H1 (cell line): ENCODE measurements around the gene PRKAR2A. TPM values are rescaled to one million over a fixed set of nuclear protein-coding genes. Genes with fewer than 3 reads are reported as not detected.
A peak's percentile ranks its signal among the peaks of the same experiment; 100 is the strongest.

Experiments used
- CTCF ChIA-PET: fragments of 300-600 bp; sonication (Branson Sonifier 250); formaldehyde crosslinking; loops from one replicate; lab custom pipeline; 2021; ENCODE audit not compliant: partially characterized antibody; lab: Charles Lee
- POLR2A ChIA-PET: fragments of 300-600 bp; sonication (Branson Sonifier 250); formaldehyde crosslinking; loops from one replicate; lab custom pipeline; 2021; ENCODE audit warnings: inconsistent platforms; ENCODE audit not compliant: partially characterized antibody; lab: Charles Lee
- DNase-seq, 2 experiments: peaks; one replicate each; pipeline versions ENCODE4 v3.0.0 to v3.0.0-alpha.2; 2010 to 2022; ENCODE audit warnings: low spot score in 2 of 2, low read depth in 1 of 2, mixed read lengths in 1 of 2
- FAIRE-seq: peaks from 2 replicates; lab custom pipeline; 2011; peaks lifted over from hg19 to GRCh38; lab: Jason Lieb, UNC
- H2AFZ ChIP-seq: 2 replicates; pipeline ENCODE4 v1.8.1; 2012; ENCODE audit warnings: low read length, inconsistent platforms
- H2AK5ac ChIP-seq: 2 replicates; pipeline ENCODE4 v1.6.1; 2013; ENCODE audit warnings: low read depth, low read length
- H2BK120ac ChIP-seq: replicated peaks from 2 replicates; pipeline ENCODE3; 2013; ENCODE audit warnings: low read depth, low read length, inconsistent platforms
- H2BK12ac ChIP-seq: 2 replicates; pipeline ENCODE4 v1.6.1; 2013; ENCODE audit warnings: low read depth, low read length
- H2BK15ac ChIP-seq: 2 replicates; pipeline ENCODE4 v1.6.1; 2013; ENCODE audit warnings: low read length
- H2BK20ac ChIP-seq: 2 replicates; pipeline ENCODE4 v1.6.1; 2013; ENCODE audit warnings: low read length
- H2BK5ac ChIP-seq: 2 replicates; pipeline ENCODE4 v1.6.1; 2013; ENCODE audit warnings: low read depth, low read length
- H3K14ac ChIP-seq: 2 replicates; pipeline ENCODE4 v1.6.1; 2013; ENCODE audit warnings: inconsistent platforms; ENCODE audit not compliant: insufficient read length
- H3K18ac ChIP-seq: 2 replicates; pipeline ENCODE4 v1.6.1; 2013; ENCODE audit warnings: low read length; ENCODE audit errors: extremely low read depth
- H3K23ac ChIP-seq: 2 replicates; pipeline ENCODE4 v1.6.1; 2013; ENCODE audit warnings: inconsistent platforms; ENCODE audit not compliant: insufficient read length
- H3K23me2 ChIP-seq: 2 replicates; pipeline ENCODE4 v1.6.1; 2013; ENCODE audit warnings: low read depth, low read length
- H3K27ac ChIP-seq: 2 replicates; pipeline ENCODE4 v1.6.1; 2011; ENCODE audit warnings: low read depth, low read length, inconsistent platforms
- H3K27me3 ChIP-seq, 4 experiments: replicated peaks in 1 of 4; 1 replicate in 1 of 4; 2 replicates in 3 of 4; pipeline versions ENCODE4 v1.6.1 to v1.8.1; 2011 to 2013; ENCODE audit warnings: low read length in 3 of 4, mild to moderate bottlenecking in 3 of 4, inconsistent platforms in 2 of 4, mixed read lengths in 2 of 4, moderate library complexity in 1 of 4; ENCODE audit not compliant: control insufficient read depth in 3 of 4, insufficient read depth in 3 of 4; ENCODE audit errors: extremely low read depth in 1 of 4
- H3K36me3 ChIP-seq, 4 experiments: 2 replicates each; pipeline versions ENCODE4 v1.6.1 to v1.8.1; 2011 to 2013; ENCODE audit warnings: mild to moderate bottlenecking in 4 of 4, low read length in 3 of 4, moderate library complexity in 2 of 4, control low read depth in 1 of 4, inconsistent platforms in 1 of 4; ENCODE audit not compliant: insufficient read depth in 4 of 4, control insufficient read depth in 2 of 4
- H3K4ac ChIP-seq: replicated peaks from 2 replicates; pipeline ENCODE3; 2013; ENCODE audit warnings: low read length, low read depth, mixed read lengths, inconsistent platforms; ENCODE audit not compliant: insufficient read length
- H3K4me1 ChIP-seq, 4 experiments: replicated peaks in 1 of 4; 1 replicate in 1 of 4; 2 replicates in 3 of 4; pipeline versions ENCODE4 v1.6.1 to v1.8.1; 2011 to 2013; ENCODE audit warnings: low read length in 3 of 4, inconsistent platforms in 2 of 4, mixed read lengths in 1 of 4; ENCODE audit not compliant: insufficient read depth in 4 of 4, control insufficient read depth in 3 of 4
- H3K4me2 ChIP-seq, 2 experiments: 2 replicates each; pipeline versions ENCODE4 v1.6.1 to v1.8.1; 2011 to 2013; ENCODE audit warnings: low read depth in 2 of 2, low read length in 2 of 2, control low read depth in 1 of 2, inconsistent platforms in 1 of 2, mild to moderate bottlenecking in 1 of 2; ENCODE audit not compliant: insufficient read depth in 1 of 2
- H3K4me3 ChIP-seq, 4 experiments: fragments of 200-600, 300-600 bp in 1 of 4; sonication (generic), shearing (Covaris generic), sonication (Bioruptor Twin) in 1 of 4; 2 replicates each; pipeline versions ENCODE4 v1.5.1 to v1.8.1; 2011 to 2016; ENCODE audit warnings: low read length in 4 of 4, low read depth in 3 of 4, control low read depth in 2 of 4, inconsistent platforms in 2 of 4, mild to moderate bottlenecking in 2 of 4, mixed read lengths in 1 of 4, moderate library complexity in 1 of 4; ENCODE audit not compliant: insufficient read depth in 2 of 4; ENCODE audit errors: extremely low read depth in 1 of 4
- H3K56ac ChIP-seq: replicated peaks from 2 replicates; pipeline ENCODE3; 2013; ENCODE audit warnings: low read depth, mild to moderate bottlenecking, mixed read lengths, low read length, inconsistent platforms; ENCODE audit not compliant: insufficient read length
- H3K79me1 ChIP-seq: 2 replicates; pipeline ENCODE4 v1.6.1; 2013; ENCODE audit warnings: low read depth, low read length, control low read depth
- H3K79me2 ChIP-seq, 2 experiments: 2 replicates each; pipeline versions ENCODE4 v1.6.1 to v1.8.1; 2012 to 2013; ENCODE audit warnings: low read length in 2 of 2, mild to moderate bottlenecking in 2 of 2, inconsistent platforms in 1 of 2; ENCODE audit not compliant: insufficient read depth in 2 of 2, control insufficient read depth in 1 of 2
- H3K9ac ChIP-seq, 4 experiments: replicated peaks in 1 of 4; 1 replicate in 1 of 4; 2 replicates in 3 of 4; pipeline versions ENCODE4 v1.6.1 to v1.8.1; 2011 to 2013; ENCODE audit warnings: low read depth in 3 of 4, low read length in 3 of 4, control low read depth in 2 of 4, mild to moderate bottlenecking in 2 of 4, moderate library complexity in 2 of 4, inconsistent platforms in 1 of 4; ENCODE audit errors: extremely low read depth in 1 of 4
- H3K9me3 ChIP-seq, 2 experiments: 2 replicates each; pipeline versions ENCODE4 v1.6.1 to v1.8.1; 2012 to 2013; ENCODE audit warnings: mild to moderate bottlenecking in 2 of 2, moderate library complexity in 2 of 2, control low read depth in 1 of 2, inconsistent platforms in 1 of 2, low read depth in 1 of 2, low read length in 1 of 2, mixed read lengths in 1 of 2; ENCODE audit not compliant: insufficient read depth in 2 of 2
- H4K20me1 ChIP-seq, 2 experiments: replicated peaks in 1 of 2; 2 replicates each; pipeline versions ENCODE3 to v1.8.1; 2011 to 2013; ENCODE audit warnings: inconsistent platforms in 2 of 2, low read length in 2 of 2, mild to moderate bottlenecking in 1 of 2; ENCODE audit not compliant: insufficient read depth in 2 of 2, control insufficient read depth in 1 of 2
- H4K5ac ChIP-seq: 2 replicates; pipeline ENCODE4 v1.6.1; 2013; ENCODE audit warnings: low read length, low read depth, mixed read lengths, inconsistent platforms; ENCODE audit not compliant: insufficient read length
- H4K8ac ChIP-seq: 2 replicates; pipeline ENCODE4 v1.8.0; 2013; ENCODE audit warnings: mild to moderate bottlenecking, moderate library complexity, low read length, inconsistent platforms; ENCODE audit not compliant: insufficient read depth; ENCODE audit errors: extremely low read depth
- H4K91ac ChIP-seq: replicated peaks from 2 replicates; pipeline ENCODE3; 2013; ENCODE audit warnings: low read length, mixed read lengths, inconsistent platforms; ENCODE audit not compliant: insufficient read length
- BACH1 ChIP-seq: IDR thresholded peaks from 2 replicates; pipeline ENCODE4 v1.6.1; 2012; ENCODE audit warnings: low read length, improper control_type of control experiment
- BCL11A ChIP-seq, 2 experiments: IDR thresholded peaks; one replicate each; pipeline ENCODE4 v1.6.1; 2011; ENCODE audit warnings: low read depth in 2 of 2, low read length in 2 of 2, mild to moderate bottlenecking in 2 of 2
- CHD1 ChIP-seq: IDR thresholded peaks from 2 replicates; pipeline ENCODE4 v1.6.1; 2012; ENCODE audit warnings: low read depth, low read length, improper control_type of control experiment
- EGR1 ChIP-seq: IDR thresholded peaks from 2 replicates; pipeline ENCODE4 v1.6.1; 2011; ENCODE audit warnings: low read depth, low read length, borderline replicate concordance
- FOSL1 ChIP-seq: IDR thresholded peaks from 2 replicates; pipeline ENCODE4 v1.6.1; 2011; ENCODE audit warnings: mild to moderate bottlenecking, low read depth, low read length, moderate library complexity; ENCODE audit not compliant: insufficient read depth
- GABPA ChIP-seq: IDR thresholded peaks from 2 replicates; pipeline ENCODE4 v1.6.1; 2011; ENCODE audit warnings: mild to moderate bottlenecking, low read length, moderate library complexity, borderline replicate concordance; ENCODE audit not compliant: insufficient read depth
- PHF8 ChIP-seq: fragments of 200-600 bp; sonication (generic); conservative IDR thresholded peaks from 2 replicates; pipeline ENCODE4 v1.7.1; 2012; ENCODE audit warnings: low read depth, mild to moderate bottlenecking, inconsistent platforms, low read length, moderate library complexity
- RAD21 ChIP-seq, 2 experiments: IDR thresholded peaks in 1 of 2; conservative IDR thresholded peaks in 1 of 2; 2 replicates each; pipeline ENCODE4 v1.6.1; 2011; ENCODE audit warnings: low read depth in 2 of 2, low read length in 2 of 2, improper control_type of control experiment in 1 of 2, inconsistent platforms in 1 of 2, mild to moderate bottlenecking in 1 of 2, moderate library complexity in 1 of 2
- RBBP5 ChIP-seq: IDR thresholded peaks from 2 replicates; pipeline ENCODE4 v1.7.1; 2012; ENCODE audit warnings: low read depth, mild to moderate bottlenecking, inconsistent platforms, low read length, moderate library complexity, borderline replicate concordance
- SIRT6 ChIP-seq: IDR thresholded peaks from one replicate; pipeline ENCODE4 v1.7.1; 2012; ENCODE audit warnings: low read length, inconsistent platforms
- SP4 ChIP-seq: IDR thresholded peaks from 2 replicates; pipeline ENCODE4 v1.6.1; 2012; ENCODE audit warnings: low read length, inconsistent platforms
- TBP ChIP-seq: IDR thresholded peaks from 2 replicates; pipeline ENCODE4 v1.6.1; 2011; ENCODE audit warnings: low read depth, low read length, improper control_type of control experiment
- TEAD4 ChIP-seq: IDR thresholded peaks from 2 replicates; pipeline ENCODE4 v1.6.1; 2012; ENCODE audit warnings: low read depth, low read length, inconsistent platforms, mixed read lengths
- WGBS, 2 experiments: shearing (Covaris generic) in 1 of 2; methylation state at CpG; one replicate each; pipeline versions ENCODE4 v1.1.6 to v1.1.7; 2013 to 2015; ENCODE audit warnings: low lambda C conversion rate in 2 of 2, mixed read lengths in 2 of 2, inconsistent platforms in 1 of 2, low coverage in 1 of 2, missing lambda C conversion rate in 1 of 2; ENCODE audit not compliant: insufficient replicate concordance in 2 of 2, insufficient coverage in 1 of 2, insufficient read length in 1 of 2; ENCODE audit errors: extremely low coverage in 1 of 2, missing lambda C conversion rate in 1 of 2; 5-methylcytosine and 5-hydroxymethylcytosine counted together
- polyA plus RNA-seq, 7 experiments: library from polyadenylated mRNA; depleted of rRNA in 3 of 7; stranded (reverse) in 5 of 7; unstranded in 2 of 7; fragments of >200 nt in 5 of 7; fragments of 200-250 nt in 2 of 7; gene quantifications; 1 replicate in 5 of 7; 2 replicates in 1 of 7; 4 replicates in 1 of 7; pipeline versions ENCODE4 v1.2.1 to v1.2.3, GENCODE V29; 2011 to 2013; ENCODE audit warnings: missing spikeins in 2 of 7, mixed read lengths in 2 of 7
- total RNA-seq: library from RNA; stranded (reverse); fragmentation: NEBNext Ultra II Directional; extraction: Animal tissue kit (Norgen Biotek cat#: 25700); gene quantifications from 2 replicates; pipeline ENCODE4 v1.2.1, GENCODE V29; 2021

PRKAR2A gene
- total and polyA plus RNA-seq, 2 of the 8 experiments (the other 6 are each of a cell fraction or from before 2014, with no cell fraction given), result 6.3 to 42.4 TPM

- DNase-seq (no peak), FAIRE-seq (no peak)
- Histone ChIP-seq H2BK12ac (0 out of 2 replicates have a peak overlapping the region, but pooled peaks have one; percentile 1), H3K18ac (no peak overlapping the region), H3K4me3 (no peak overlapping the region), H3K36me3 (no peaks in the 10 kb centered on the region), H4K8ac (no peak overlapping the region; the same call in 1 of the 2 replicates), H3K4me1 (peaks cover 0 to 4% (median 0%) of the 10 kb centered on the region in 4 experiments; a peak in 2 of 7 replicates), H3K56ac (no peak overlapping the region), H4K91ac (no peak overlapping the region), H3K23ac (no peak overlapping the region), H2BK120ac (no peak overlapping the region), H3K9me3 (no peaks in the 10 kb centered on the region), H3K23me2 (no peaks in the 10 kb centered on the region), H2BK20ac (no peak overlapping the region), H4K20me1 (no peaks in the 10 kb centered on the region), H3K27me3 (no peaks in the 10 kb centered on the region; a peak in 1 of 7 replicates), H2AK5ac (no peak overlapping the region), H3K9ac (no peak overlapping the region; a peak in 1 of 7 replicates), H4K5ac (no peak overlapping the region), H3K4me2 (no peak overlapping the region), H3K79me1 (no peaks in the 10 kb centered on the region), H2BK5ac (0 out of 2 replicates have a peak overlapping the region, but pooled peaks have one; percentile 22), H2AFZ (peak overlapping the region; percentile 90), H3K27ac (no peak overlapping the region), H3K79me2 (no peaks in the 10 kb centered on the region), H3K14ac (no peak overlapping the region), H2BK15ac (no peak overlapping the region; the same call in 1 of the 2 replicates), H3K4ac (no peak overlapping the region)
- POLR2A ChIA-PET, result interaction anchor here (0.7 to 3.6 kb wide), 10 partner anchors 11 to 268 kb away, joined by 3 to 26 read pairs (median 4); partner anchors contain the start of genes ARIH2, IP6K2 and WDR6
- CTCF ChIA-PET, result interaction anchor here (0.5 to 6.1 kb wide), 62 partner anchors 8 to 275 kb away, joined by 3 to 75 read pairs (median 5); partner anchors contain the start of genes ARIH2, CELSR3, IP6K2 and SLC25A20
- 92% methylated on average over 9 of the region's 9 CpGs; no CpG with 5 or more reads in 1 of the 2 experiments for WGBS, 2 experiments
- no peak for TF ChIP-seq GABPA
- TF ChIP-seq RAD21 (IDR thresholded peaks at IDR 0.05 in 1 of 2, conservative IDR thresholded peaks at IDR 0.05 in 1 of 2; ENCODE audit: low read depth in 2 of 2, low read length in 2 of 2), result no peak
- TF ChIP-seq PHF8, result no peak
- no peak for TF ChIP-seq SP4
- TF ChIP-seq BCL11A (IDR thresholded peaks at IDR 0.05; ENCODE audit: low read depth in 2 of 2, low read length in 2 of 2), result no peak
- no peak for TF ChIP-seq RBBP5
- TF ChIP-seq BACH1, result no peak
- no peak for TF ChIP-seq CHD1
- no peak for TF ChIP-seq TEAD4
- TF ChIP-seq SIRT6, result no peak
- TF ChIP-seq TBP, result no peak
- TF ChIP-seq FOSL1, result no peak
- no peak for TF ChIP-seq EGR1
These were observed 108.6 kb downstream of the PRKAR2A start for GRCh38 chr3:48738926-48739616.
